ENCODE measurements around the gene JARID2. TPM values are rescaled to one million over a fixed set of nuclear protein-coding genes. Genes with fewer than 3 reads are reported as not detected.

The JARID2 gene
- total RNA-seq, 1 experiment from 2014 or later: 180 TPM

DNA sequence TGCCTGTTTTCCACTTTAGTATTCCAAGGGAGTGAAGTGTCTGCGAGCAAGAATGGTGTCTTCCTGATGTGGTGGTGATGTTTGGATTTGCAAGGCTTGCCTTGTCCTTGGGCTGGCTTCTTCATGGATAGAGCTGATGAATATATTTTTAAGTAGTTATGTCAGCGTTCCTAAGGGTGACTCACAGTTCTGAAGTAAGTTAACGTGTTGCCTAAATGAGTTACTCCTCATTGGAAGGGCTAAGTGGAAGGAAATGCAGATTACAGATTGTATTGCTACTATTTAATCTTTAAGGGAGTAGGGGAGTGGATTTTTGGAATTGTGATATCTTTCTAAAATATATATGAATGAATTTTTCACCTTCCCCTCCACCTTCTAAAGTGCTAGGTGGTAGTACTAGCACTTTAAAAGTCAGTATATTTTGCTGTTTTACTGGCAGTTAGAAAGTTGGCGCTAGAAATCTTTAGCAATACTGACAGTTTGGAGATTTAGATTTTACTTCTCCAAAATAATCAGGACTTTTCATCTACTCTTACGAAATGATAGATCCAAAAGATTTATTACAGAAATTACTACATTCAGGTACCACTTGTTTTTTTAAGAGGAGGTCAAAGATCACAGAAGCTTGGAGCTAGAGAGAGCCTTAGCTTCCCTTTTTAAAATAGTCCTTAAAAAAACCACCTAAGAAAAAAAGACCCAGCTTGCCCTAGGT is 197.4 kb downstream of the JARID2 start:
- ATAC-seq (no peak), DNase-seq (ENCODE audit: low spot score) (no peak)
- H3K36me3 Mint-ChIP-seq: no peaks in the 10 kb centered on the region
- H3K4me1 Mint-ChIP-seq: peaks cover 94% of the 10 kb centered on the region
- TF ChIP-seq, protein P1, sequence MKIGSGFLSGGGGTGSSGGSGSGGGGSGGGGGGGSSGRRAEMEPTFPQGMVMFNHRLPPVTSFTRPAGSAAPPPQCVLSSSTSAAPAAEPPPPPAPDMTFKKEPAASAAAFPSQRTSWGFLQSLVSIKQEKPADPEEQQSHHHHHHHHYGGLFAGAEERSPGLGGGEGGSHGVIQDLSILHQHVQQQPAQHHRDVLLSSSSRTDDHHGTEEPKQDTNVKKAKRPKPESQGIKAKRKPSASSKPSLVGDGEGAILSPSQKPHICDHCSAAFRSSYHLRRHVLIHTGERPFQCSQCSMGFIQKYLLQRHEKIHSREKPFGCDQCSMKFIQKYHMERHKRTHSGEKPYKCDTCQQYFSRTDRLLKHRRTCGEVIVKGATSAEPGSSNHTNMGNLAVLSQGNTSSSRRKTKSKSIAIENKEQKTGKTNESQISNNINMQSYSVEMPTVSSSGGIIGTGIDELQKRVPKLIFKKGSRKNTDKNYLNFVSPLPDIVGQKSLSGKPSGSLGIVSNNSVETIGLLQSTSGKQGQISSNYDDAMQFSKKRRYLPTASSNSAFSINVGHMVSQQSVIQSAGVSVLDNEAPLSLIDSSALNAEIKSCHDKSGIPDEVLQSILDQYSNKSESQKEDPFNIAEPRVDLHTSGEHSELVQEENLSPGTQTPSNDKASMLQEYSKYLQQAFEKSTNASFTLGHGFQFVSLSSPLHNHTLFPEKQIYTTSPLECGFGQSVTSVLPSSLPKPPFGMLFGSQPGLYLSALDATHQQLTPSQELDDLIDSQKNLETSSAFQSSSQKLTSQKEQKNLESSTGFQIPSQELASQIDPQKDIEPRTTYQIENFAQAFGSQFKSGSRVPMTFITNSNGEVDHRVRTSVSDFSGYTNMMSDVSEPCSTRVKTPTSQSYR (CRISPR knock-in tag; IDR thresholded peaks at IDR 0.05): no peak
- TF ChIP-seq EMX1 (CRISPR knock-in tag; IDR thresholded peaks at IDR 0.05) (no peak), CBFB (CRISPR knock-in tag; IDR thresholded peaks at IDR 0.05; ENCODE audit: low read depth) (no peak), ZNF263 (CRISPR knock-in tag; IDR thresholded peaks at IDR 0.05; ENCODE audit: low read depth) (no peak), ZBTB21 (CRISPR knock-in tag; IDR thresholded peaks at IDR 0.05; ENCODE audit: borderline replicate concordance) (no peak), FOXJ3 (CRISPR knock-in tag; IDR thresholded peaks at IDR 0.05; ENCODE audit: borderline replicate concordance) (no peak), ZNF317 (CRISPR knock-in tag; IDR thresholded peaks at IDR 0.05; ENCODE audit: borderline replicate concordance, low read depth) (no peak)
- TF ChIP-seq, protein P2, sequence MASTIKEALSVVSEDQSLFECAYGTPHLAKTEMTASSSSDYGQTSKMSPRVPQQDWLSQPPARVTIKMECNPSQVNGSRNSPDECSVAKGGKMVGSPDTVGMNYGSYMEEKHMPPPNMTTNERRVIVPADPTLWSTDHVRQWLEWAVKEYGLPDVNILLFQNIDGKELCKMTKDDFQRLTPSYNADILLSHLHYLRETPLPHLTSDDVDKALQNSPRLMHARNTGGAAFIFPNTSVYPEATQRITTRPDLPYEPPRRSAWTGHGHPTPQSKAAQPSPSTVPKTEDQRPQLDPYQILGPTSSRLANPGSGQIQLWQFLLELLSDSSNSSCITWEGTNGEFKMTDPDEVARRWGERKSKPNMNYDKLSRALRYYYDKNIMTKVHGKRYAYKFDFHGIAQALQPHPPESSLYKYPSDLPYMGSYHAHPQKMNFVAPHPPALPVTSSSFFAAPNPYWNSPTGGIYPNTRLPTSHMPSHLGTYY (CRISPR knock-in tag; IDR thresholded peaks at IDR 0.05): no peak
- H3K9me3 Mint-ChIP-seq: no peaks in the 10 kb centered on the region
- ChIA-PET CTCF (interaction anchor here (0.7 to 1.4 kb wide), 2 partner anchors 54 to 401 kb away, joined by 3 to 6 read pairs; no protein-coding TSS in a partner anchor), POLR2A (no interaction called here)
- H3K27ac Mint-ChIP-seq: no peak overlapping the region
- no peaks in the 10 kb centered on the region for H3K27me3 Mint-ChIP-seq (ENCODE audit: low read depth)
- no peak overlapping the region for H3K4me3 Mint-ChIP-seq

DNA sequence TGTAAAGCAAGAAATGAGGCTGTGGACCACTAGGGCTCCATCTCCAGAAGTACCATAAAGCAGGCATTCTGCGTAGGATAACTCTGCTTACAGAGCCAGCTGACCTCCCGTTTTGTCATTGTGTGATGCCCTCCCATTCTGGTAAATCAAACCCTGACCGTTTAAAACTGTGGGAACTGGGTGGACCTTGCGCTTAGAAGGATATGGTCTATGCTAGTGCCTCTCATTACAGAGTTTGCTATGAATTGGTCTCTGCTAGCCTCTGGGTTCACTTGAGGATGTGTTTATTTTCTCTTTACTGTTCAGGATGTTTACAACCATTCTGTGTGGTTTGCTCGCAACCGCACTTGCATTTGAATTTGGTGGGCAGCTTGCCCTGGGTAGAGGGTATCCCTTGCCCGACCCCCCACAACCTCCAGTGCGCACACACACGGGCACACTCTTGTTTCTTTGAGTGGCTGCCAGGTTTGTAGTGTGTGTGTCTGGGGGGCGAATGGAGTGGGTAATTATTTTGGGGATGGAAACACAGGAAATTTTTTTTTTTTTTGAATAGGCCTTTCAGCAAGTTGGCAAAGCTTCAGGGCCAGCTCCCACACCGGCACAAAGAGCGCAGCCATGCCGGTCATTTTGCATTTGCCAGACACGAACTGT is 198.3 kb downstream of the JARID2 start:
- POLR2A ChIA-PET: no interaction called here
- no peak for TF ChIP-seq TP53 (CRISPR knock-in tag; IDR thresholded peaks at IDR 0.05)
- TF ChIP-seq ZNF138 (CRISPR knock-in tag; conservative IDR thresholded peaks at IDR 0.05): no peak
- TF ChIP-seq, protein P3, sequence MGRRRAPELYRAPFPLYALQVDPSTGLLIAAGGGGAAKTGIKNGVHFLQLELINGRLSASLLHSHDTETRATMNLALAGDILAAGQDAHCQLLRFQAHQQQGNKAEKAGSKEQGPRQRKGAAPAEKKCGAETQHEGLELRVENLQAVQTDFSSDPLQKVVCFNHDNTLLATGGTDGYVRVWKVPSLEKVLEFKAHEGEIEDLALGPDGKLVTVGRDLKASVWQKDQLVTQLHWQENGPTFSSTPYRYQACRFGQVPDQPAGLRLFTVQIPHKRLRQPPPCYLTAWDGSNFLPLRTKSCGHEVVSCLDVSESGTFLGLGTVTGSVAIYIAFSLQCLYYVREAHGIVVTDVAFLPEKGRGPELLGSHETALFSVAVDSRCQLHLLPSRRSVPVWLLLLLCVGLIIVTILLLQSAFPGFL (CRISPR knock-in tag; IDR thresholded peaks at IDR 0.05; ENCODE audit: borderline replicate concordance): no peak
- no peak for TF ChIP-seq NFYB (CRISPR knock-in tag; conservative IDR thresholded peaks at IDR 0.05; ENCODE audit: low read depth)

DNA sequence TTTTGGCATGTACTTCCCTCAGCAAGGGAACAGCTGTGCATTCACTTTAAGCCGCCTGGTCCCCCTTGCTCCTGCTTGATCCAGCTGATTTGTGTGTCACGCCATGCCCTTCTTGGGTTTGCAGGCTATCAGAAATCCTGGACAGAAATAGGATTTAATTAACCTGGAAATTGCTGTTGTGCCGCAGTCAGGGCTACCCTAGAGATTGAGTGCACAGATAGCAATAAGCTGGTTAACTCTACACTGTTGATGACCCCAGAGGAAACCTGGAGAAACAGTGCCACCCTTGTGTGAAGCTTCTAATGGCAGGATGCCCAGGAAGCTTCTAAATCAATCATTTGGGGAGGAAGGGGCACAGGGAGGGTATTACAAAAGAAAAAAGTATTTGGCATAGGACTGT is 199.0 kb downstream of the JARID2 start:
- Mint-ChIP-seq H3K36me3 (no peaks in the 10 kb centered on the region; the same call in 1 of the 2 replicates), H3K4me1 (peaks cover 90% of the 10 kb centered on the region), H3K4me3 (no peak overlapping the region), H3K27ac (peak overlapping the region; percentile 46), H3K9me3 (no peaks in the 10 kb centered on the region), H3K27me3 (ENCODE audit: low read depth) (no peaks in the 10 kb centered on the region)
- ChIA-PET POLR2A (interaction anchor here (0.5 kb wide), 1 partner anchor 601 kb away, joined by 4 read pairs; no protein-coding TSS in a partner anchor), CTCF (interaction anchor here (0.7 to 1.4 kb wide), 7 partner anchors 44 to 295 kb away, joined by 3 to 6 read pairs (median 3); no protein-coding TSS in a partner anchor)
- ATAC-seq: no peak
- DNase-seq (ENCODE audit: low spot score): no peak
- TF ChIP-seq ZBTB21 (CRISPR knock-in tag; IDR thresholded peaks at IDR 0.05; ENCODE audit: borderline replicate concordance) (no peak), GTF2I (CRISPR knock-in tag; conservative IDR thresholded peaks at IDR 0.05) (no peak), RELA (CRISPR knock-in tag; IDR thresholded peaks at IDR 0.05; ENCODE audit: borderline replicate concordance) (no peak)
- TF ChIP-seq, protein P4, sequence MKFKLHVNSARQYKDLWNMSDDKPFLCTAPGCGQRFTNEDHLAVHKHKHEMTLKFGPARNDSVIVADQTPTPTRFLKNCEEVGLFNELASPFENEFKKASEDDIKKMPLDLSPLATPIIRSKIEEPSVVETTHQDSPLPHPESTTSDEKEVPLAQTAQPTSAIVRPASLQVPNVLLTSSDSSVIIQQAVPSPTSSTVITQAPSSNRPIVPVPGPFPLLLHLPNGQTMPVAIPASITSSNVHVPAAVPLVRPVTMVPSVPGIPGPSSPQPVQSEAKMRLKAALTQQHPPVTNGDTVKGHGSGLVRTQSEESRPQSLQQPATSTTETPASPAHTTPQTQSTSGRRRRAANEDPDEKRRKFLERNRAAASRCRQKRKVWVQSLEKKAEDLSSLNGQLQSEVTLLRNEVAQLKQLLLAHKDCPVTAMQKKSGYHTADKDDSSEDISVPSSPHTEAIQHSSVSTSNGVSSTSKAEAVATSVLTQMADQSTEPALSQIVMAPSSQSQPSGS (CRISPR knock-in tag; IDR thresholded peaks at IDR 0.05; ENCODE audit: borderline replicate concordance, low read depth): no peak
- TF ChIP-seq, protein P3 (CRISPR knock-in tag; IDR thresholded peaks at IDR 0.05; ENCODE audit: borderline replicate concordance): no peak
- TF ChIP-seq, protein P5, sequence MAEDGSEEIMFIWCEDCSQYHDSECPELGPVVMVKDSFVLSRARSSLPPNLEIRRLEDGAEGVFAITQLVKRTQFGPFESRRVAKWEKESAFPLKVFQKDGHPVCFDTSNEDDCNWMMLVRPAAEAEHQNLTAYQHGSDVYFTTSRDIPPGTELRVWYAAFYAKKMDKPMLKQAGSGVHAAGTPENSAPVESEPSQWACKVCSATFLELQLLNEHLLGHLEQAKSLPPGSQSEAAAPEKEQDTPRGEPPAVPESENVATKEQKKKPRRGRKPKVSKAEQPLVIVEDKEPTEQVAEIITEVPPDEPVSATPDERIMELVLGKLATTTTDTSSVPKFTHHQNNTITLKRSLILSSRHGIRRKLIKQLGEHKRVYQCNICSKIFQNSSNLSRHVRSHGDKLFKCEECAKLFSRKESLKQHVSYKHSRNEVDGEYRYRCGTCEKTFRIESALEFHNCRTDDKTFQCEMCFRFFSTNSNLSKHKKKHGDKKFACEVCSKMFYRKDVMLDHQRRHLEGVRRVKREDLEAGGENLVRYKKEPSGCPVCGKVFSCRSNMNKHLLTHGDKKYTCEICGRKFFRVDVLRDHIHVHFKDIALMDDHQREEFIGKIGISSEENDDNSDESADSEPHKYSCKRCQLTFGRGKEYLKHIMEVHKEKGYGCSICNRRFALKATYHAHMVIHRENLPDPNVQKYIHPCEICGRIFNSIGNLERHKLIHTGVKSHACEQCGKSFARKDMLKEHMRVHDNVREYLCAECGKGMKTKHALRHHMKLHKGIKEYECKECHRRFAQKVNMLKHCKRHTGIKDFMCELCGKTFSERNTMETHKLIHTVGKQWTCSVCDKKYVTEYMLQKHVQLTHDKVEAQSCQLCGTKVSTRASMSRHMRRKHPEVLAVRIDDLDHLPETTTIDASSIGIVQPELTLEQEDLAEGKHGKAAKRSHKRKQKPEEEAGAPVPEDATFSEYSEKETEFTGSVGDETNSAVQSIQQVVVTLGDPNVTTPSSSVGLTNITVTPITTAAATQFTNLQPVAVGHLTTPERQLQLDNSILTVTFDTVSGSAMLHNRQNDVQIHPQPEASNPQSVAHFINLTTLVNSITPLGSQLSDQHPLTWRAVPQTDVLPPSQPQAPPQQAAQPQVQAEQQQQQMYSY (CRISPR knock-in tag; IDR thresholded peaks at IDR 0.05): no peak

More for the DNA sequence above, 198.3 kb downstream of the JARID2 start:
- H3K9me3 Mint-ChIP-seq: no peaks in the 10 kb centered on the region
- H3K27me3 Mint-ChIP-seq (ENCODE audit: low read depth): no peaks in the 10 kb centered on the region
- no peak for ATAC-seq
- peaks cover 92% of the 10 kb centered on the region for H3K4me1 Mint-ChIP-seq
- H3K27ac Mint-ChIP-seq: no peak overlapping the region
- H3K36me3 Mint-ChIP-seq: no peaks in the 10 kb centered on the region
- H3K4me3 Mint-ChIP-seq: no peak overlapping the region
- no peak for DNase-seq (ENCODE audit: low spot score)
- CTCF ChIA-PET: interaction anchor here (0.7 to 1.4 kb wide), 6 partner anchors 44 to 295 kb away, joined by 3 to 6 read pairs (median 4); no protein-coding TSS in a partner anchor

Measured in WTC11 (cell line).